Stimulated activated CD4-positive, alpha-beta T cell treated with anti-CD3 and anti-CD28 coated beads, Interleukin-2, amount 100 ng/mL, for 4 hours (primary cell): ENCODE measurements around the gene OR1Q1.
"Not testable (repeated sequence)": the region's sequence is repeated elsewhere in the genome, so short reads cannot be mapped to it uniquely, and the experiment has no call there.

Source experiments
- DNase-seq: peaks from one replicate; pipeline ENCODE4 v3.0.0-alpha.2; 2020; ENCODE audit warnings: low read depth

The OR1Q1 gene, protein sequence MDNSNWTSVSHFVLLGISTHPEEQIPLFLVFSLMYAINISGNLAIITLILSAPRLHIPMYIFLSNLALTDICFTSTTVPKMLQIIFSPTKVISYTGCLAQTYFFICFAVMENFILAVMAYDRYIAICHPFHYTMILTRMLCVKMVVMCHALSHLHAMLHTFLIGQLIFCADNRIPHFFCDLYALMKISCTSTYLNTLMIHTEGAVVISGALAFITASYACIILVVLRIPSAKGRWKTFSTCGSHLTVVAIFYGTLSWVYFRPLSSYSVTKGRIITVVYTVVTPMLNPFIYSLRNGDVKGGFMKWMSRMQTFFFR

GRCh38 chr9:122614362-122614761 lies at the start of gene OR1Q1:
Gene OR1Q1, plus strand, starts transcription at chr9:122614738. Its CDS starts 0 bp downstream, at chr9:122614738.
- no peak for DNase-seq

DNA sequence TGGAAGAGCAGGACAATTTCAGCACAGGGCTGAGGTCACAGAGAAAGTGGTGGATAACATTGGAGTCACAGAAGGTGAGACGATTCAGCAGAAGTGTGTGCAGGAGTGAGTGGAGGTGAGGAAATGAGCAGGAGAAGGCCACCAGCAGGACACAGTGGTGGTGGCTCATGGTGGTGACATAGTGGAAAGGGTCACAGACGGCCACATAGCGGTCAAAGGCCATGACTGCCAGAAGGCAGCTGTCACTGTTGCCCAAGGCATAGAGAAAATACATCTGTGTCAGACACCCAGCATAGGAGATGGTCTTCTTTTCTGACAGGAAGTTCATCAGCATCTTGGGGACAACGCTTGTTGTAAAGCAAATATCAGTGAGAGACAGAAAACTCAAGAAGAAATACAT lies 46.6 kb upstream of the OR1Q1 start:
- no peak for DNase-seq

- DNase-seq, result no peak
Observed at GRCh38 chr9:122572456-122572855, 42.1 kb upstream of the OR1Q1 start.

DNA sequence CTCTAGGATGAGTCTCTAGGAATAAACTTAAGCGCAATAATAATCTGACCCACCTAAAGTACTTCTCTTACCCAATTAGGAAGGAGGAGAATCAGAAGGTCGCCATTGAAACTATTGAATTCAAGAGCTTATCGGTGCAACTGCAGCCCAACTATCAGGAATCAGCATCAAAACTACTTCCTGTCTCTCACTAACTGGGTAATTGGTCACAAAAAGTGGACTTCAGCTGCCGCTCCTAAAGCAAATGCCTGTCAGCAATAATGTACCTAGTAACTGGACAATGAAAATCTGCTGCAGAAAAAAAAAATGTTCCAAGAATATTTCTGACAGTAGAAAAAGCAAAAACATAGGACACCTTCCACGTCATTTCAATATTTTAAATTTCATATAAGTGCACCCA lies 34.7 kb upstream of the OR1Q1 start:
- no peak for DNase-seq

DNA sequence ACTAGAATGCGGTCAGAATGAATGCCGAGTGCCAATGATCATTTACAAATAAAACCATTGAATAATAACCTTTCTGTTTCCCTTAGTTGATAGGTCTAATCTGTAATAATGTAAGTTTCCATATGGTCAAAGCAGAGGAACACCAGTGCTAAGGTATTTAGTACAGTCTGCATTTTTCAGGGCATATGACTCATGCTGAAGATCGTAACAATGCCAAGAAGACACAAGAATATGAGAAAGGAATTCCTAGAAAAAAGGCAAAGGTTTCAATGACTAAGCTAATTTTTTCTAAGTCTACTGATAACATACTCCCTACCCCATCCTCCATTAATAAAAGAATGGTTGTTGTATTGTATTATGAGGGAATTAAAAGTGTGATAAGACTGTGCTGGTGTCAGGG lies 34.2 kb upstream of the OR1Q1 start:
- DNase-seq, result no peak

DNA sequence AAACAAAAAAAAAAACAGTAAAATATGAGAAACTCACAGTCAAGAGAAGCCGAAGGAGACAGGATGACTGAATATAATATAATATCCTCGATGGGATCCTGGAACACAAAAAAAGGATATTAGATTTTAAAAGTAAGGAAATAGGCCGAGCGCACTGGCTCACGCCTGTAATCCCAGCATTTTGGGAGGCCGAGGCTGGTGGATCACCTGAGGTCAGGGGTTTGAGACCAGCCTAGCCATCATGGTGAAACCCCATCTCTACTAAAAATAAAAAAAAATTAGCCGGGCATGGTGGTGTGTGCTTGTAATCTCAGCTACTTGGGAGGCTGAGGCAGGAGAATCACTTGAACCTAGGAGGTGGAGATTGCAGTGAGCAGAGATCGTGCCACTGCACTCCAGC lies 31.3 kb upstream of the OR1Q1 start, which contains the start of gene OR1L8:
TSS of gene OR1L8 (minus strand) at position 101 of the 400 bp plus-strand sequence. CDS start 14,907 bp downstream, outside the sequence.
- not testable (repeated sequence) for DNase-seq

DNA sequence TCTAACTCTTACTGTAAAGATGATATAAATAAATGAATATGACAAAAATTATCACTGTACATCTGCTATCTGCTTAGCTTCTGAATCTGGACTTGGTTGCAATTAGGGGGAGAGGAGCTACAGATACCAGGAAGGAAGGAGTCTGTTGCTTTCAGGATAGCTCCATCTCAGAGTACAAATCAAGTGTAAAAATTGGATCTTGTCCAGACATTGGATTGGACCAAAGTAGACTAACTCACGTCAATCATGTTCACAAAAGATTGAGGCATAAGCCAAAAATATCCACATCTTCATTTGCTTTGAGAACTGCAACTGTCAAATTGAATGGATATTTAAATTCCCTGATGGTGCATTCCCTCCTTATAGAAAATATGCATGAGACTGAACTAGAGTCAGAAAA lies 8.8 kb upstream of the OR1Q1 start:
- no peak for DNase-seq

- no peak for DNase-seq
Observed at GRCh38 chr9:122606587-122606986, 8.0 kb upstream of the OR1Q1 start.

DNA sequence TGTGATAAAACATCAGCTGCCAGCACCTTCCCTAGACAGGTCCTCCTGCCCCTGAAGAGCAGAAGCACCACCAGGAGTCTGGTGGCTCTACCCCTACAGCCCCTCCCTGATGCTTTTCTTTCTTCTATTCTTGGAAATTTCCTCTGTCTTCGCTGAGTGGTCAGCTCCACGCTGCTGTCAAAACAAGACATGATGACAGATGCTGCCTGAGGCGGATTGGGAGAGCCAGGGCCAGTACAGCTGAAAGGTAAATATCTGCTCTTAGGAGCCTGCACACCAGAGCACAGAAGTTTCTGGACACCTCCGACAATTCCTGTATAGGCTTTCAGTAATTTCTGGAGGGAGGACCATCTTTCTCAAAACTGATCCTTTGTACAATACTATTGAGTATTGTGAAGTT lies 4.7 kb upstream of the OR1Q1 start:
- DNase-seq, result no peak

- DNase-seq, result no peak
Observed at GRCh38 chr9:122619996-122620395, 5.5 kb downstream of the OR1Q1 start.

DNA sequence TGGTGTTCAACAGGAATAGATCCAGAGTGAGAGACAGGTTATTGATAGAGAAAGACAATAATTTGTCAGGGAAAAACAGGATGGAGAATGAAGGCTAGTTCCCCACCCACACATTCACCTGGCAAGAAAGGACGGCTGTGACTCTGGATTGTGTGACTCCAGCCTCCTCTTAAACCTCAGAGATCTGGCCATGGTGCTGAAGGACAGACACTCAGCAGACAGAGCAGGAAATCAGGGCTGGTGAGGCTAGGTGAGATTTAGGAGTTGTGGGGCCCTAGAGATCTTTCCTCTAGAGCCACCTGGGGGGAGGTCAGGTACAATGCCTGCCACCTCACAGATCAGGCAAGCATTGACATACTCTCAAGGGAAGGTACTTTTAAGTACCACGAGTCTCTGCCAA lies 27.7 kb downstream of the OR1Q1 start:
- no peak for DNase-seq

DNA sequence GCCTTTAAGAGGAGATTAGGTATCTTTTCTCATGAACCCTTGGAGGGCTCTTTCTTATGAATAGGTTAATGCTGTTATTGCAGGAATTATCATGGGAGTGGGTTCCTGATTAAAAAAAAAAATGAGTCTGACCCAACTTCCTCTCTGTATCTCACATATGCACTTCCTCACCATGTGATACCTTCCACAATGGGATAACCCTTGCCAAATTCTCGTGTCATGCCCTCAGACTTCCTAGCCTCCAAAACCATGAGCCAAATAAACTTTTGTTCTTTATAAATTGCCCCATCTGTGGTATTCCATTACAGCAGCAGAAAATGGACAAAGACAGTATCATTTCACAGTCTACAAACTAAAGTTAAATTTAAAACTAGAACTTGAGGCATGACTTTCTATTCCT lies 41.8 kb downstream of the OR1Q1 start:
- no peak for DNase-seq

DNA sequence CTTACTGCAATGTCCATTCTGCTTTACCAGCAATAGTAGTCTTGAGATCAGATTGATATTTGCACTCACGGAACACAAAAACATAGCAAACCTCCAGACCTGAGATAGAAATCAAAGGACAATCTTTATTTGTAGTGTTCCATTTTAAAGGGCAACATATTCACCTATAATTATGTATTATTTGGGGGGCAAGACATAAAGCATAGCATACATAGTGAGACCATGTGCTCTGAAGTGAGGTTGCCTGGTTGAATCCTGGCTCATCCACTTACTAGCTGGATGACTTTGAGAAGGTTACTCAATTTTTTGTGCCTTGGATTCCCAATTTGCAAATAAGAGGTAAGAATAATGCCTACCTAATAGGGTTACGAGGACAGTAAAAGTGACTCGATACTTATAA lies 43.0 kb downstream of the OR1Q1 start, which contains the start of gene OR1B1:
TSS of gene OR1B1 (minus strand) at position 101 of the 400 bp plus-strand sequence.
- DNase-seq, result no peak

DNA sequence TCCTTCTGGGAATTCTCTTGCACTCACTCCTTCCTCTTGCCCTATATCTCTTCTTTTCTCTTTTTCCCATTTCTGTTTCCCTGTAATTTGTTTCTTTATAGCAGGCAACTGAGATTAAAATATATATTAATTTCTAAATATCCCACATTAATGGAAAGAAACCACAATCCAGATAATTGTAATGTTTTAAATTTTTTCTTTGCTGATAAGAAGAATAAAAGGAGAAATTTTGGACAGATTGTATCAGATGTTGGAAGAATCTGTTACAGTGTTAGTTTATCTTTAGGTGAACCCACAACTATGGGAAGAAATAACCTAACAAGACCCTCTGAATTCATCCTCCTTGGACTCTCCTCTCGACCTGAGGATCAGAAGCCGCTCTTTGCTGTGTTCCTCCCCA lies 46.9 kb downstream of the OR1Q1 start, which contains the start of gene OR1L1:
TSS of gene OR1L1 (plus strand) at position 301 of the 400 bp plus-strand sequence. CDS start at position 301, 0 bp downstream.
- DNase-seq, result no peak
